GM12878 (cell line): ENCODE measurements around the gene FNIP1.

ENCODE experiments used
- CBX5 ChIP-seq: sonication (generic); IDR thresholded peaks from 2 replicates; pipeline ENCODE4 v1.6.1; 2016; ENCODE audit warnings: low read depth, moderate library complexity, mild to moderate bottlenecking, inconsistent platforms
- EED ChIP-seq: sonication (generic); IDR thresholded peaks from 2 replicates; pipeline ENCODE4 v1.6.1; 2016; ENCODE audit warnings: antibody characterized with exemption, low read depth
- EGR1 ChIP-seq, 2 experiments: IDR thresholded peaks; 1 replicate in 1 of 2; 2 replicates in 1 of 2; pipeline ENCODE4 v1.6.1; 2011 to 2012; ENCODE audit warnings: low read depth in 2 of 2, low read length in 2 of 2, borderline replicate concordance in 1 of 2, mild to moderate bottlenecking in 1 of 2, moderate library complexity in 1 of 2
- EP300 ChIP-seq, 2 experiments: fragments of 150-350 bp in 1 of 2; IDR thresholded peaks; 2 replicates each; pipeline ENCODE4 v1.6.1; 2011 to 2012; ENCODE audit warnings: low read depth in 2 of 2, low read length in 2 of 2, borderline replicate concordance in 1 of 2, improper control_type of control experiment in 1 of 2, inconsistent platforms in 1 of 2; ENCODE audit not compliant: control insufficient read depth in 1 of 2
- GABPA ChIP-seq: IDR thresholded peaks from 2 replicates; pipeline ENCODE4 v1.6.1; 2014; ENCODE audit warnings: antibody characterized with exemption, low read depth, mild to moderate bottlenecking, inconsistent platforms
- JUNB ChIP-seq: IDR thresholded peaks from 2 replicates; pipeline ENCODE4 v1.6.1; 2016; ENCODE audit warnings: antibody characterized with exemption, mild to moderate bottlenecking
- NR2C2 ChIP-seq: IDR thresholded peaks from 2 replicates; pipeline ENCODE4 v1.6.1; 2011; ENCODE audit warnings: borderline replicate concordance, low read depth; ENCODE audit not compliant: control insufficient read depth, insufficient read length
- RAD21 ChIP-seq: IDR thresholded peaks from 2 replicates; pipeline ENCODE4 v1.6.1; 2011; ENCODE audit warnings: mild to moderate bottlenecking, low read depth, low read length, moderate library complexity; ENCODE audit not compliant: insufficient read depth
- TAF1 ChIP-seq: IDR thresholded peaks from 2 replicates; pipeline ENCODE4 v1.6.1; 2011; ENCODE audit warnings: mild to moderate bottlenecking, low read depth, low read length, borderline replicate concordance
- TF ChIP-seq, protein P1 (sequence below), 3 experiments: IDR thresholded peaks in 2 of 3; conservative IDR thresholded peaks in 1 of 3; 2 replicates each; pipeline ENCODE4 v1.5.1; 2011; ENCODE audit warnings: low read depth in 3 of 3, low read length in 3 of 3, mild to moderate bottlenecking in 3 of 3, control low read depth in 2 of 3, moderate library complexity in 2 of 3, inconsistent platforms in 1 of 3, mixed read lengths in 1 of 3; ENCODE audit not compliant: control insufficient read depth in 2 of 3, insufficient read depth in 1 of 3; ENCODE audit errors: extremely low read depth in 1 of 3
- TF ChIP-seq, protein P2 (sequence below): fragments of 450-650 bp; IDR thresholded peaks from 2 replicates; pipeline ENCODE4 v1.6.1; 2017; ENCODE audit warnings: mild to moderate bottlenecking
- TF ChIP-seq, protein P3 (sequence below): IDR thresholded peaks from 2 replicates; pipeline ENCODE4 v1.6.1; 2011; ENCODE audit warnings: borderline replicate concordance, low read depth, mild to moderate bottlenecking, moderate library complexity, low read length; ENCODE audit not compliant: insufficient read depth, poor library complexity, severe bottlenecking

DNA sequence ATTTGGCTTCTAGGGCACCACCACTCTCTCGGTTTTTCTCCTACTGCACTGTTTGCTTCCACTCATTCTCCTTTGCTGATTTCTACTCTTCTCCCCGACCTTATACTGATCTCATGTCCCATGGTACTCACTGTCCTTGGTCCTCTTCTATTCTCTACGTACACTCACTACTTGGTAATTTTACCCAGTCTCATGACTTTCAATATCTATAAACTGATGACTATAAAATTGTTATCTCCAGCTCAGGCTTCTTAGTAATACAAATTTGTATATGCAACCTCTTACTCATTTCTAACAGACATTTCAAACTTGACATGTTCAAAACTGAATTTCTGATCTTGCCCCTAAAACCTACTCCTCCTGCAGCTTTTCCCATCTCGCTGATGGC, 165.9 kb downstream of the FNIP1 start:
- TF ChIP-seq GABPA (no peak), TAF1 (no peak), RAD21 (no peak), EP300 (IDR thresholded peaks at IDR 0.05; ENCODE audit: borderline replicate concordance in 1 of 2, control insufficient read depth in 1 of 2, low read depth in 2 of 2, low read length in 2 of 2) (no peak), EED (no peak), CBX5 (no peak), EGR1 (IDR thresholded peaks at IDR 0.05; ENCODE audit: borderline replicate concordance in 1 of 2, low read depth in 2 of 2, low read length in 2 of 2) (no peak), JUNB (no peak), NR2C2 (no peak)
- TF ChIP-seq, protein P1, sequence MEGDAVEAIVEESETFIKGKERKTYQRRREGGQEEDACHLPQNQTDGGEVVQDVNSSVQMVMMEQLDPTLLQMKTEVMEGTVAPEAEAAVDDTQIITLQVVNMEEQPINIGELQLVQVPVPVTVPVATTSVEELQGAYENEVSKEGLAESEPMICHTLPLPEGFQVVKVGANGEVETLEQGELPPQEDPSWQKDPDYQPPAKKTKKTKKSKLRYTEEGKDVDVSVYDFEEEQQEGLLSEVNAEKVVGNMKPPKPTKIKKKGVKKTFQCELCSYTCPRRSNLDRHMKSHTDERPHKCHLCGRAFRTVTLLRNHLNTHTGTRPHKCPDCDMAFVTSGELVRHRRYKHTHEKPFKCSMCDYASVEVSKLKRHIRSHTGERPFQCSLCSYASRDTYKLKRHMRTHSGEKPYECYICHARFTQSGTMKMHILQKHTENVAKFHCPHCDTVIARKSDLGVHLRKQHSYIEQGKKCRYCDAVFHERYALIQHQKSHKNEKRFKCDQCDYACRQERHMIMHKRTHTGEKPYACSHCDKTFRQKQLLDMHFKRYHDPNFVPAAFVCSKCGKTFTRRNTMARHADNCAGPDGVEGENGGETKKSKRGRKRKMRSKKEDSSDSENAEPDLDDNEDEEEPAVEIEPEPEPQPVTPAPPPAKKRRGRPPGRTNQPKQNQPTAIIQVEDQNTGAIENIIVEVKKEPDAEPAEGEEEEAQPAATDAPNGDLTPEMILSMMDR (IDR thresholded peaks at IDR 0.05 in 2 of 3, conservative IDR thresholded peaks at IDR 0.05 in 1 of 3; ENCODE audit: control insufficient read depth in 2 of 3, extremely low read depth in 1 of 3, insufficient read depth in 1 of 3, low read depth in 3 of 3, low read length in 3 of 3) = no peak
- TF ChIP-seq, protein P2, sequence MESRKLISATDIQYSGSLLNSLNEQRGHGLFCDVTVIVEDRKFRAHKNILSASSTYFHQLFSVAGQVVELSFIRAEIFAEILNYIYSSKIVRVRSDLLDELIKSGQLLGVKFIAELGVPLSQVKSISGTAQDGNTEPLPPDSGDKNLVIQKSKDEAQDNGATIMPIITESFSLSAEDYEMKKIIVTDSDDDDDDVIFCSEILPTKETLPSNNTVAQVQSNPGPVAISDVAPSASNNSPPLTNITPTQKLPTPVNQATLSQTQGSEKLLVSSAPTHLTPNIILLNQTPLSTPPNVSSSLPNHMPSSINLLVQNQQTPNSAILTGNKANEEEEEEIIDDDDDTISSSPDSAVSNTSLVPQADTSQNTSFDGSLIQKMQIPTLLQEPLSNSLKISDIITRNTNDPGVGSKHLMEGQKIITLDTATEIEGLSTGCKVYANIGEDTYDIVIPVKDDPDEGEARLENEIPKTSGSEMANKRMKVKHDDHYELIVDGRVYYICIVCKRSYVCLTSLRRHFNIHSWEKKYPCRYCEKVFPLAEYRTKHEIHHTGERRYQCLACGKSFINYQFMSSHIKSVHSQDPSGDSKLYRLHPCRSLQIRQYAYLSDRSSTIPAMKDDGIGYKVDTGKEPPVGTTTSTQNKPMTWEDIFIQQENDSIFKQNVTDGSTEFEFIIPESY = no peak
- TF ChIP-seq, protein P3, sequence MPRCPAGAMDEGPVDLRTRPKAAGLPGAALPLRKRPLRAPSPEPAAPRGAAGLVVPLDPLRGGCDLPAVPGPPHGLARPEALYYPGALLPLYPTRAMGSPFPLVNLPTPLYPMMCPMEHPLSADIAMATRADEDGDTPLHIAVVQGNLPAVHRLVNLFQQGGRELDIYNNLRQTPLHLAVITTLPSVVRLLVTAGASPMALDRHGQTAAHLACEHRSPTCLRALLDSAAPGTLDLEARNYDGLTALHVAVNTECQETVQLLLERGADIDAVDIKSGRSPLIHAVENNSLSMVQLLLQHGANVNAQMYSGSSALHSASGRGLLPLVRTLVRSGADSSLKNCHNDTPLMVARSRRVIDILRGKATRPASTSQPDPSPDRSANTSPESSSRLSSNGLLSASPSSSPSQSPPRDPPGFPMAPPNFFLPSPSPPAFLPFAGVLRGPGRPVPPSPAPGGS = no peak
